ENCODE data around the gene PGM3. TPM values are rescaled to one million over a fixed set of nuclear protein-coding genes. Genes with fewer than 3 reads are reported as not detected.
"Not testable (repeated sequence)": the region's sequence is repeated elsewhere in the genome, so short reads cannot be mapped to it uniquely, and the experiment has no call there.

Gene PGM3
- total and polyA plus RNA-seq, 2 donors (not counting 1 experiment from before 2014, with no cell fraction given): 6.9 to 24.5 TPM

GRCh38 chr6:83192456-83192855 lies 609 bp downstream of the PGM3 start:
- peak overlapping the region; percentile 100 for H3K4me3 Mint-ChIP-seq

GRCh38 chr6:83191974-83192373 lies 1.1 kb downstream of the PGM3 start:
- Histone ChIP-seq H3K4me2 (replicated peaks; ENCODE audit: low read depth, low read length, poor library complexity, severe bottlenecking) (peak overlapping the region; percentile 96), H3K9ac (ENCODE audit: low read length) (peak overlapping the region; percentile 92), H3K79me2 (ENCODE audit: control insufficient read depth, insufficient read depth, low read length) (peaks cover 21% of the 10 kb centered on the region), H3K4me1 (ENCODE audit: control insufficient read depth in 2 of 2, insufficient read depth in 2 of 2, low read length in 2 of 2) (peaks cover 23% of the 10 kb centered on the region in 2 donors), H3K4me3 (ENCODE audit: control extremely low read depth in 1 of 5, extremely low read depth in 1 of 5, insufficient read depth in 1 of 5, low read depth in 2 of 5, low read length in 4 of 5) (peak overlapping the region in 1 of 5 experiments; percentile 85)
- CTCF ChIA-PET: interaction anchor here (7.4 kb wide), 1 partner anchor 126 kb away, joined by 52 read pairs; the partner anchor contains the start of genes DOP1A and UBE3D
- peak overlapping the region; percentile 100 for H3K4me3 Mint-ChIP-seq
- H3K27me3 Mint-ChIP-seq; H4K20me1 ChIP-seq (ENCODE audit: control insufficient read depth, insufficient read depth, low read length, poor library complexity, severe bottlenecking); ATAC-seq (ENCODE audit: low read depth); DNase-seq; H3K36me3 ChIP-seq (replicated peaks in 1 of 2; ENCODE audit: control extremely low read depth in 1 of 2, control insufficient read depth in 1 of 2, extremely low read depth in 1 of 2, insufficient read depth in 2 of 2, low read length in 1 of 2); H3K27ac ChIP-seq (ENCODE audit: low read length in 2 of 2); H3K27ac Mint-ChIP-seq; H3K27me3 ChIP-seq (replicated peaks in 1 of 4; ENCODE audit: control extremely low read depth in 1 of 4, control insufficient read depth in 3 of 4, insufficient read depth in 4 of 4, low read length in 3 of 4); H3K9me3 Mint-ChIP-seq (ENCODE audit: insufficient read depth); POLR2A ChIA-PET; H2AFZ ChIP-seq (ENCODE audit: insufficient read depth, low read depth, low read length, poor library complexity, severe bottlenecking); H3K9me3 ChIP-seq (ENCODE audit: control extremely low read depth in 1 of 3, control insufficient read depth in 2 of 3, insufficient read depth in 1 of 3, low read length in 2 of 3): not testable (repeated sequence)
- intact Hi-C loops (cut with micrococcal nuclease): loop anchor here (5.0 to 10.0 kb wide), 2 partner anchors 663 to 1440 kb away; partner anchors contain the start of genes CYB5R4, RIPPLY2 and TENT5A
- peaks cover 37% of the 10 kb centered on the region for H3K4me1 Mint-ChIP-seq
- WGBS (ENCODE audit: insufficient coverage): 92% methylated on average over 13 of the region's 18 CpGs

More at GRCh38 chr6:83192456-83192855, 609 bp downstream of the PGM3 start:
- ChIA-PET CTCF (interaction anchor here (7.4 kb wide), 1 partner anchor 126 kb away, joined by 52 read pairs; the partner anchor contains the start of genes DOP1A and UBE3D), POLR2A (no interaction called here)
- WGBS (ENCODE audit: insufficient coverage): 6% methylated on average over 4 of the region's 4 CpGs
- ATAC-seq (ENCODE audit: low read depth): no peak
- H3K9me3 ChIP-seq (ENCODE audit: control extremely low read depth in 1 of 3, control insufficient read depth in 2 of 3, insufficient read depth in 1 of 3, low read length in 2 of 3): peaks cover 0 to 4% (median 0%) of the 10 kb centered on the region in 3 donors
- DNase-seq: no peak
- H3K4me1 ChIP-seq (ENCODE audit: control insufficient read depth in 2 of 2, insufficient read depth in 2 of 2, low read length in 2 of 2): peaks cover 23% of the 10 kb centered on the region in 2 donors
- H3K27me3 Mint-ChIP-seq: no peaks in the 10 kb centered on the region
- TF ChIP-seq CTCF (IDR thresholded peaks at IDR 0.05) (no peak), EZH2 (IDR thresholded peaks at IDR 0.05; ENCODE audit: borderline replicate concordance, insufficient read depth, low read depth, low read length, poor library complexity, severe bottlenecking) (no peak)
- H3K27me3 ChIP-seq (replicated peaks in 1 of 4; ENCODE audit: control extremely low read depth in 1 of 4, control insufficient read depth in 3 of 4, insufficient read depth in 4 of 4, low read length in 3 of 4): no peaks in the 10 kb centered on the region
- no peaks in the 10 kb centered on the region for H4K20me1 ChIP-seq (ENCODE audit: control insufficient read depth, insufficient read depth, low read length, poor library complexity, severe bottlenecking)
- H3K4me1 Mint-ChIP-seq: peaks cover 39% of the 10 kb centered on the region
- peak overlapping the region; percentile 91 for H2AFZ ChIP-seq (ENCODE audit: insufficient read depth, low read depth, low read length, poor library complexity, severe bottlenecking)
- peaks cover 21% of the 10 kb centered on the region for H3K79me2 ChIP-seq (ENCODE audit: control insufficient read depth, insufficient read depth, low read length)
- intact Hi-C loops (cut with micrococcal nuclease): loop anchor here (5.0 to 10.0 kb wide), 2 partner anchors 662 to 1440 kb away; partner anchors contain the start of genes CYB5R4, RIPPLY2 and TENT5A
- peak overlapping the region; percentile 96 for H3K4me2 ChIP-seq (replicated peaks; ENCODE audit: low read depth, low read length, poor library complexity, severe bottlenecking)
- H3K9me3 Mint-ChIP-seq (ENCODE audit: insufficient read depth): no peaks in the 10 kb centered on the region
- H3K27ac Mint-ChIP-seq: peak overlapping the region; percentile 97
- peak overlapping the region; percentile 92 for H3K9ac ChIP-seq (ENCODE audit: low read length)
- peaks cover 0 to 3% of the 10 kb centered on the region in 2 experiments for H3K36me3 ChIP-seq (replicated peaks in 1 of 2; ENCODE audit: control extremely low read depth in 1 of 2, control insufficient read depth in 1 of 2, extremely low read depth in 1 of 2, insufficient read depth in 2 of 2, low read length in 1 of 2)
- peak overlapping the region; percentile 58 to 94 for H3K27ac ChIP-seq (ENCODE audit: low read length in 2 of 2)
- peak overlapping the region; percentile 58 to 93 (median 85) for H3K4me3 ChIP-seq (ENCODE audit: control extremely low read depth in 1 of 5, extremely low read depth in 1 of 5, insufficient read depth in 1 of 5, low read depth in 2 of 5, low read length in 4 of 5)
